Endothelial cell of umbilical vein (primary cell): ENCODE measurements around the gene BLOC1S6. TPM values are rescaled to one million over a fixed set of nuclear protein-coding genes. Genes with fewer than 3 reads are reported as not detected.

Experiments used
- BruUV-seq: library from RNA; stranded (reverse); fragments of 400-500 nt; replicated peaks from 2 replicates; lab custom pipeline; 2021; lab: Mats Ljungman, UMichigan
- CTCF ChIA-PET: fragments of 300-600, 350-600 bp; sonication (Branson Sonifier 250); formaldehyde crosslinking; loops from one replicate; lab custom pipeline; 2021; ENCODE audit warnings: antibody characterized with exemption, inconsistent platforms; lab: Charles Lee
- POLR2A ChIA-PET: fragments of 300-600, 350-600 bp; sonication (Branson Sonifier 250); formaldehyde crosslinking; loops from one replicate; lab custom pipeline; 2021; ENCODE audit warnings: antibody characterized with exemption, inconsistent platforms; lab: Charles Lee
- DNase-seq: peaks from one replicate; pipeline ENCODE4 v3.0.0-alpha.2; 2011; ENCODE audit warnings: low read depth, low spot score
- FAIRE-seq: peaks from 2 replicates; lab custom pipeline; 2011; peaks lifted over from hg19 to GRCh38; lab: Jason Lieb, UNC
- H2AFZ ChIP-seq: 2 replicates; pipeline ENCODE4 v1.6.0; 2012; ENCODE audit warnings: low read depth, low read length, control low read depth, inconsistent platforms
- H3K27ac ChIP-seq: 2 replicates; pipeline ENCODE4 v1.5.1; 2011; ENCODE audit warnings: low read depth, mild to moderate bottlenecking, control low read depth, low read length, moderate library complexity; ENCODE audit not compliant: insufficient read depth
- H3K27me3 ChIP-seq, 2 experiments: 2 replicates each; pipeline versions ENCODE4 v1.6.0 to v1.6.1; 2011; ENCODE audit warnings: low read length in 2 of 2, mixed read lengths in 1 of 2; ENCODE audit not compliant: control insufficient read depth in 2 of 2, insufficient read depth in 2 of 2
- H3K36me3 ChIP-seq, 2 experiments: 2 replicates in 1 of 2; 3 replicates in 1 of 2; pipeline ENCODE4 v1.5.1; 2011; ENCODE audit warnings: low read length in 2 of 2, mild to moderate bottlenecking in 1 of 2, moderate library complexity in 1 of 2; ENCODE audit not compliant: control insufficient read depth in 2 of 2, insufficient read depth in 2 of 2; ENCODE audit errors: extremely low read depth in 1 of 2
- H3K4me1 ChIP-seq: 3 replicates; pipeline ENCODE4 v1.5.1; 2011; ENCODE audit warnings: mild to moderate bottlenecking, low read length; ENCODE audit not compliant: control insufficient read depth, insufficient read depth; ENCODE audit errors: extremely low read depth
- H3K4me2 ChIP-seq: 2 replicates; pipeline ENCODE4 v1.6.1; 2011; ENCODE audit warnings: low read length, control low read depth, mixed read lengths; ENCODE audit not compliant: insufficient read depth
- H3K4me3 ChIP-seq, 3 experiments: fragments of 200-600 bp in 1 of 3; sonication (generic), shearing (Covaris generic) in 1 of 3; replicated peaks in 1 of 3; 2 replicates each; pipeline ENCODE4 v1.5.1; 2011 to 2016; ENCODE audit warnings: control low read depth in 3 of 3, low read length in 3 of 3, mild to moderate bottlenecking in 2 of 3, inconsistent platforms in 1 of 3, low read depth in 1 of 3, moderate library complexity in 1 of 3; ENCODE audit not compliant: insufficient read depth in 1 of 3
- H3K79me2 ChIP-seq: 2 replicates; pipeline ENCODE4 v1.6.0; 2012; ENCODE audit warnings: low read length, inconsistent platforms; ENCODE audit not compliant: control insufficient read depth, insufficient read depth
- H3K9ac ChIP-seq: replicated peaks from 2 replicates; pipeline ENCODE3; 2011; ENCODE audit warnings: low read length, control low read depth; ENCODE audit not compliant: insufficient read depth; ENCODE audit errors: extremely low read depth
- H3K9me1 ChIP-seq: replicated peaks from 3 replicates; pipeline ENCODE4 v1.6.0; 2011; ENCODE audit warnings: mild to moderate bottlenecking, low read length; ENCODE audit not compliant: control insufficient read depth, insufficient read depth; ENCODE audit errors: extremely low read depth
- H3K9me3 ChIP-seq: replicated peaks from 2 replicates; pipeline ENCODE4 v1.5.1; 2012; ENCODE audit warnings: low read length, inconsistent platforms; ENCODE audit not compliant: control insufficient read depth, insufficient read depth
- H4K20me1 ChIP-seq: replicated peaks from 2 replicates; pipeline ENCODE3; 2011; ENCODE audit warnings: mild to moderate bottlenecking, low read length; ENCODE audit not compliant: control insufficient read depth, insufficient read depth; ENCODE audit errors: extremely low read depth
- EZH2 ChIP-seq: IDR thresholded peaks from 2 replicates; pipeline ENCODE4 v1.6.1; 2012; ENCODE audit warnings: borderline replicate concordance, low read depth, mild to moderate bottlenecking, moderate library complexity, low read length, inconsistent platforms; ENCODE audit not compliant: severe bottlenecking
- FOS ChIP-seq: IDR thresholded peaks from 2 replicates; pipeline ENCODE4 v1.6.1; 2011; ENCODE audit warnings: mild to moderate bottlenecking, low read length, moderate library complexity, borderline replicate concordance; ENCODE audit not compliant: insufficient read depth
- GATA2 ChIP-seq: IDR thresholded peaks from 2 replicates; pipeline ENCODE4 v1.7.0; 2011; ENCODE audit warnings: low read depth, mild to moderate bottlenecking, moderate library complexity, mixed read lengths, low read length; ENCODE audit not compliant: insufficient read length, insufficient read depth
- JUN ChIP-seq: IDR thresholded peaks from 2 replicates; pipeline ENCODE4 v1.6.1; 2011; ENCODE audit warnings: borderline replicate concordance, low read depth; ENCODE audit not compliant: insufficient read length, insufficient read depth
- MYC ChIP-seq: IDR thresholded peaks from one replicate; pipeline ENCODE4 v1.6.1; 2011; ENCODE audit warnings: mild to moderate bottlenecking, low read depth, low read length
- POLR2A ChIP-seq: IDR thresholded peaks from 2 replicates; pipeline ENCODE4 v1.6.1; 2012; ENCODE audit warnings: low read depth, mild to moderate bottlenecking, control low read depth, low read length
- POLR2AphosphoS5 ChIP-seq: IDR thresholded peaks from 2 replicates; pipeline ENCODE4 v1.6.1; 2012; ENCODE audit warnings: low read depth, mild to moderate bottlenecking, control low read depth, low read length, moderate library complexity; ENCODE audit not compliant: insufficient read depth
- dilution Hi-C: fragments of 300-500 bp; cut with MboI; formaldehyde crosslinking; loops from one replicate; pipeline ENCODE4 v1.15.0; 2019; ENCODE audit warnings: low sequenced_read_pairs; ENCODE audit not compliant: extremely low pct_ligation_motif_present
- intact Hi-C: fragments of 100-400 bp; cut with micrococcal nuclease; formaldehyde crosslinking; loops from one replicate; pipeline ENCODE4 v1.10.0; 2022
- polyA plus RNA-seq, 4 experiments: library from polyadenylated mRNA; depleted of rRNA in 3 of 4; stranded (reverse) in 3 of 4; unstranded in 1 of 4; fragments of >200 nt; gene quantifications; 2 replicates each; pipeline versions ENCODE4 v1.2.1 to v1.2.3, GENCODE V29; 2011 to 2012; ENCODE audit warnings: missing spikeins in 1 of 4
- total RNA-seq: library from RNA; stranded (reverse); gene quantifications from 2 replicates; pipeline ENCODE4 v1.2.3, GENCODE V29; 2021
- TF ChIP-seq, protein P1 (sequence below): IDR thresholded peaks from 2 replicates; pipeline ENCODE4 v1.6.1; 2011; ENCODE audit not compliant: insufficient read depth, insufficient read length
- TF ChIP-seq, protein P2 (sequence below), 2 donors: IDR thresholded peaks; 1 replicate in 1 of 2; 2 replicates in 1 of 2; pipeline ENCODE4 v1.5.1; 2011; ENCODE audit warnings: low read length in 2 of 2, mild to moderate bottlenecking in 2 of 2, moderate library complexity in 2 of 2, control low read depth in 1 of 2, inconsistent platforms in 1 of 2, low read depth in 1 of 2; ENCODE audit not compliant: insufficient read depth in 1 of 2; ENCODE audit errors: extremely low read depth in 1 of 2

BLOC1S6 gene
- total and polyA plus RNA-seq, 2 donors (not counting 3 experiments of a cell fraction or from before 2014, with no cell fraction given), result 8.2 to 39.2 TPM

DNA sequence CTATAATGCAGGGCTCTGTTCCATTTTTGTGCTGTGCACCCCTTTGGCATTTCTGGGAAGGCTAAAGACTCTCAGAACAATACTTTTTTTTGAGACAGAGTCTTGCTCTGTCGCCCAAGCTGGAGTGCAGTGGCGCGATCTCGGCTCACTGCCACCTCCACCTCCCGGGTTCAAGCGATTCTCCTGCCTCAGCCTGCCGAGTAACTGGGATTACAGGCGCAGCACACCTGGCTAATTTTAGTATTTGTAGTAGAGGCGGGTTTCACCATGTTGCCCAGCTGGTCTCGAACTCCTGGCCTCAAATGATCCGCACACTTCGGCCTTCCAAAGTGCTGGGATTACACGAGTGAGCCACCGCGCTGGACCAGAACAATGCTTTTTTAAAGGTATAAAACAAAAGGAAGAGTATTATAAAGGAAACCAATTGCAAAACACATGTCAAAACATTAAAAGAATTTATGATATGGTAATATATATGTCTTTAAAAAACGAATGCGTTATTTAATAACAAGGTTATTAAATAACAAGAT lies 48.6 kb downstream of the BLOC1S6 start:
- ChIA-PET CTCF (interaction anchor here (0.9 to 1.7 kb wide), 4 partner anchors 12 to 70 kb away, joined by 3 to 7 read pairs (median 4); no protein-coding TSS in a partner anchor), POLR2A (no interaction called here)
- Histone ChIP-seq H3K9me1 (no peaks in the 10 kb centered on the region), H3K27ac (no peak overlapping the region), H3K79me2 (no peaks in the 10 kb centered on the region), H3K27me3 (no peaks in the 10 kb centered on the region), H3K9me3 (no peaks in the 10 kb centered on the region), H2AFZ (peak overlapping the region; percentile 97), H4K20me1 (no peaks in the 10 kb centered on the region), H3K9ac (no peak overlapping the region), H3K4me2 (peak overlapping the region; percentile 75), H3K4me3 (peak overlapping the region; percentile 52 to 88 (median 82)), H3K4me1 (peaks cover 29% of the 10 kb centered on the region), H3K36me3 (no peaks in the 10 kb centered on the region)
- FAIRE-seq (no peak), DNase-seq (no peak)
- intact Hi-C loops (loop anchor here (1.0 to 2.0 kb wide), 3 partner anchors 35 to 69 kb away; partner anchors contain the start of gene BLOC1S6), dilution Hi-C loops (no loop called here)
- no peak for TF ChIP-seq POLR2A
- no TSS peak for BruUV-seq

DNA sequence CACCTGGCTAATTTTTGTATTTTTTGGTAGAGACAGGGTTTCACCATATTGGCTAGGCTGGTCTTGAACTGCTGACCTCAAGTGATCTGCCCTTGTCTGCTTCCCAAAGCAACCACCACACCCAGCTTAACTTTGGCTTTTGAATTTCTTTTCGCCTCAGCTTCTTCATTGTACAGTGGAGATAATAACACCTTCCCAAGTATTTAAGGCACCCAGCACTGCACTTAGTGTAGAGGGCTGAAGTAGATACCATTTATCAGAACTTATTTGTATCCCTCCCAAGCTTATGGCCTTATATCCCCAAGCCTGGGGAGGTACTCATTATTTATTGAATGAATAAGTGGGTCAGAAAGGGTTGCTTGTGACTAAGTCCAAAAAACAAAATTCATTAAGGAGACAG lies 50.0 kb downstream of the BLOC1S6 start:
- dilution Hi-C loops, result no loop called here
- DNase-seq, result no peak
- H2AFZ ChIP-seq, result peak overlapping the region; percentile 64

More for the DNA sequence above, 50.0 kb downstream of the BLOC1S6 start:
- Histone ChIP-seq H3K27ac (peak overlapping the region; percentile 37), H3K9ac (peak overlapping the region; percentile 20), H4K20me1 (no peaks in the 10 kb centered on the region), H3K27me3 (no peaks in the 10 kb centered on the region), H3K4me2 (peak overlapping the region; percentile 47), H3K9me3 (no peaks in the 10 kb centered on the region), H3K4me1 (peaks cover 36% of the 10 kb centered on the region), H3K9me1 (no peaks in the 10 kb centered on the region), H3K79me2 (no peaks in the 10 kb centered on the region), H3K36me3 (no peaks in the 10 kb centered on the region), H3K4me3 (no peak overlapping the region)
- no peak for FAIRE-seq
- intact Hi-C loops, result no loop called here
- CTCF ChIA-PET, result interaction anchor here (1.0 to 1.7 kb wide), 8 partner anchors 9 to 180 kb away, joined by 3 to 12 read pairs (median 3); no protein-coding TSS in a partner anchor
- POLR2A ChIA-PET, result no interaction called here
- TF ChIP-seq EZH2 (no peak), JUN (no peak), POLR2A (no peak), MYC (no peak), GATA2 (no peak), POLR2AphosphoS5 (no peak), FOS (no peak)
- TF ChIP-seq, protein P1, sequence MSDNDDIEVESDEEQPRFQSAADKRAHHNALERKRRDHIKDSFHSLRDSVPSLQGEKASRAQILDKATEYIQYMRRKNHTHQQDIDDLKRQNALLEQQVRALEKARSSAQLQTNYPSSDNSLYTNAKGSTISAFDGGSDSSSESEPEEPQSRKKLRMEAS, result no peak
- TF ChIP-seq, protein P2, sequence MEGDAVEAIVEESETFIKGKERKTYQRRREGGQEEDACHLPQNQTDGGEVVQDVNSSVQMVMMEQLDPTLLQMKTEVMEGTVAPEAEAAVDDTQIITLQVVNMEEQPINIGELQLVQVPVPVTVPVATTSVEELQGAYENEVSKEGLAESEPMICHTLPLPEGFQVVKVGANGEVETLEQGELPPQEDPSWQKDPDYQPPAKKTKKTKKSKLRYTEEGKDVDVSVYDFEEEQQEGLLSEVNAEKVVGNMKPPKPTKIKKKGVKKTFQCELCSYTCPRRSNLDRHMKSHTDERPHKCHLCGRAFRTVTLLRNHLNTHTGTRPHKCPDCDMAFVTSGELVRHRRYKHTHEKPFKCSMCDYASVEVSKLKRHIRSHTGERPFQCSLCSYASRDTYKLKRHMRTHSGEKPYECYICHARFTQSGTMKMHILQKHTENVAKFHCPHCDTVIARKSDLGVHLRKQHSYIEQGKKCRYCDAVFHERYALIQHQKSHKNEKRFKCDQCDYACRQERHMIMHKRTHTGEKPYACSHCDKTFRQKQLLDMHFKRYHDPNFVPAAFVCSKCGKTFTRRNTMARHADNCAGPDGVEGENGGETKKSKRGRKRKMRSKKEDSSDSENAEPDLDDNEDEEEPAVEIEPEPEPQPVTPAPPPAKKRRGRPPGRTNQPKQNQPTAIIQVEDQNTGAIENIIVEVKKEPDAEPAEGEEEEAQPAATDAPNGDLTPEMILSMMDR (IDR thresholded peaks at IDR 0.05; ENCODE audit: extremely low read depth in 1 of 2, insufficient read depth in 1 of 2, low read depth in 1 of 2, low read length in 2 of 2), result no peak
- BruUV-seq, result no TSS peak
